HuH-7.5 (cell line): Measurements from ENCODE around the gene OAS1.
"Not testable (repeated sequence)": the region's sequence is repeated elsewhere in the genome, so short reads cannot be mapped to it uniquely, and the experiment has no call there.

Experiments used
- DNase-seq: peaks from one replicate; pipeline ENCODE4 v3.0.0; 2011; ENCODE audit warnings: low spot score

The OAS1 gene

DNA sequence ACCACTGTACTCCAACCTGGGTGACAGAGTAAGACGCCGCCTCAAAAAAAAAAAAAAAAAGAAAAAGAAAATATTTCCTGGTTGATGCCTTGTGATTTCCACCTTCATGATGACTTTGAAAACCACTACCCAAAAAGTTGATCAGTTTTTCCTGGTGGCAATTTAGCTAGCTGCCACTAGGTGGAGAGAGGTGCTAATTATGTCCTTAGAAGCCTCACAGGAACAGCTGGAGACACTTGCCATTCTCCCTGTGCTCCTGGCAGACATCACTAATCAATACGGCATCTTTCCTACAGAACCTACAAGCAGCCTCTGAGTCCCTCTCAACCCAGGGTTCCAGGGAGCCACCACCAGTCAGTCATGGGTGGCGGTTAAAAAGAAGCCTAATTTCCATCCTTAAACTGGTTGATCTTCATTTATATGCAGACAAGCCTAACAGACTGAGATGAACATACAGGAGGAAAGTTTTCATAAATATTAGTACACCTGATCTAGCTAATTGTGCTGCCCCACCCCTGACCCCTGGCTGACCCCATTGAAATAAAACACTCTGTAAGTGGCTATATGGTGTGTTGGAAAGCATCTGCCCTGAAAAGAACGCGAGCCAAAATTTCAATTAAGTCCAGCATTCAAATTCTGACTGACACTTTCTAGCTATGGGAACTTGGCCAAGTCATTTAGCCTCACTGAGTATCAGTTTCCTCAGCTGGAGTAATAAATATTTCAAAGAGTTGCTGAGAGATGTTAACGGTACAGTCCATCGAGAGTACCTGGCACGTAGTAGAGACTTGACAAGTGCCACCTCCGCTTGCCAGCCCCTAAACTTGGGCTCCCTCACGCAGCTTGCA lies 6.2 kb upstream of the OAS1 start:
- DNase-seq = peak; percentile 21

DNA sequence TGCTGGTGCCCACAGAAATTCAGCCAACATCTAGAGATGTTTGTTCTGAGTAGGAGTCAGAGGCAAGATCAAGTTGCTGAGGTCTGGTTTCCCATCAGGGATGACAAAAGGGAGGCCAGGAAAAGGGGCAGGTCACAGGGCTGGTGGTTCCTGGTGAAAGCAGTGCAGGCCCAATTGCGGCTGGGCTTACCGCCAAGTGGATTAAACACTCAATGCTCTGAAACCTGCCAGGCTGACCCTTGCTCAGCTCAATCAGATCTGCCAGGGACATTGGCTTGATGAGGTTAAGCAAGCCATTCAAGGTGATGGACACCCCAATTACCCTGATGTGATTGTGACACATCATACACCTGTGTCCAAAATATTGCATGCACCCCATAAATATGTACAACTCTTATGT lies 5.5 kb upstream of the OAS1 start:
- no peak for DNase-seq

DNA sequence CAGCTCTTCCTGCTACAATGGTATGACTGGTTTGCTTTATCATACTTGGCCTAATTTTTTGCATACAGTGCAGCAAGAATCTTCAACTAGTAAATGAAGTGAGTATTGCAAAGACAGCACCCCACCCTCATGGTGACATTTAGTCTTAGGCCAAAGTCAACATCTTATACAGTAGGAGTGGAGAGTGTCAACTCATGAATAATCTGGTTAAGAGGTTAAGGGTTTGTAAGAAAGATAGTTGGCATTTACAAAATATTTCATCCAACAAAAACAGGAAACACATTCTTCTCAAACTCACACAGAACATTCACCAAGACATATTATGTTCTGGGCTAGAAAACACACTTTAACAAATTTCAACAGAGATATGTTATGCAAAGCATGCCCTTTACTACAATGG lies 2.2 kb upstream of the OAS1 start:
- DNase-seq = no peak

DNA sequence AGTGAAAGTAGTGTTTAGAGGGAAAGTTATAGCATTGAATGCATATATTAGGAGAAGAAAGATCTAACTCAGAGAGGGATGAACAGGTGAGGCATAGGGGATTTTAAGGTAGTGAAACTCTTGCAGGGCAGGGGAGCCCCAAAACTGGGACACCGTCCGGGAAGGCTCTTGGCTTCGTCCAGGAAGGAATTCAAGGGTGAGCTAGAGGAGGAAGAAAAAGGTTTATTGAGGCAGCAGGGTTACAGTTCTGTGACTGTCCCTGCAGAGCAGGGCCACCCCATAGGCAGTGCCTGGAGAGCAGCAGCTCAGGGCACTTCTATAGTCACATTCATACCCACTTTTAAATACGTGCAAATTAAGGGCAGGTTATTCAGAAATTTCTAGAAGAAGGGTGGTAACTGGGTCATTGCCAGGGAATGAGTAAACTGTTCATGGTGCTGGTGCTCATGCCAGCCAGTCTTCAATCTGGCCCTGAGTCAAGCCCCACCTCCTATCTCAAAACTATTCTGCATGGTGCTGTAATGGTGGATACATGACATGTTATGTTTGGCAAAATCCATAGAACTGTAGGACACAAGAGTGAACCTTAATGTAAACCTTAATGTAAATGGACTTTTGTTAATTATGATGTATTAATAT lies 1.2 kb upstream of the OAS1 start:
- no peak for DNase-seq

DNA sequence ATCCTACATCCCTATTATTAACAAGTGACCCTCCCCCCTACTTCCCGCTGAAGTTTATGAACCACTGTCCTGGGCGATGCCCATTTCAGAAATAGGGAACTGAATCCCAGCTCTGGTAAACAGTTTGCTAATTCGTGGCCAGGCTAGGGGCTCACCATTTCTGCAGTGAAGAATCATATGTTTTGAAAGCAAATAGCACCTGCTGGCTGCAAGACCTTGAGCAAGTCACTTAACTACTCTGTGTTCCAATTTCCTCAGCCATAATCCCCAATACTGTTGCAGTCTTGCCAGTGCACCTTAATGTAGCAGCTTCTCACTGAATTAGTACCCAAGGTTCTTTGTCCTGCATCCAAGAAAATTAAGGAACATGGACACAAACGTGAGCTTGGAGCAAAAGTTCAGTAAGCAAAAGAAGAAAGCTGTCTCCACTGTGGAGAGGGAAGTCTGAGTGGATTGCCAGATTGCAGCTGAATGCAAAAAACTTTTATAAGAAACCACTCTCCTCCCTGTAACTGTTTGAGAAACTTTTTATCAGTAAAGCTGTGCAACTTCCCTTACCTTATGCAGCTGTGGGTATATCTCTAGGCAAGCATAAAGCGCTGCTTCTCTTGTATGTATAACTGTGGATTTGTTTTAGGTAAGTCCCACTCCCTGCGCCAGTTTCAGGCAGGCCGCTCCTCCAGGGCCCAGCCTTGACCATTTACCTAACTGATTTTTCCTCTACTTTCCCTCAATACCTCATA lies 824 bp downstream of the OAS1 start:
- no peak for DNase-seq

DNA sequence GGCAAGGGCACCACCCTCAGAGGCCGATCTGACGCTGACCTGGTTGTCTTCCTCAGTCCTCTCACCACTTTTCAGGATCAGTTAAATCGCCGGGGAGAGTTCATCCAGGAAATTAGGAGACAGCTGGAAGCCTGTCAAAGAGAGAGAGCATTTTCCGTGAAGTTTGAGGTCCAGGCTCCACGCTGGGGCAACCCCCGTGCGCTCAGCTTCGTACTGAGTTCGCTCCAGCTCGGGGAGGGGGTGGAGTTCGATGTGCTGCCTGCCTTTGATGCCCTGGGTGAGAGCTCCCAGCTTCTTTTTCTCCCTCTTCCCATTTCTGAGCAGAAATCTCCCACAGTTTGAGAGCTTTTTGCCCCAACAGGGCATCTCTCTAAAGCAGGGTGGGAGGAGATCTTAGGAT lies 1.8 kb downstream of the OAS1 start:
- DNase-seq = no peak

DNA sequence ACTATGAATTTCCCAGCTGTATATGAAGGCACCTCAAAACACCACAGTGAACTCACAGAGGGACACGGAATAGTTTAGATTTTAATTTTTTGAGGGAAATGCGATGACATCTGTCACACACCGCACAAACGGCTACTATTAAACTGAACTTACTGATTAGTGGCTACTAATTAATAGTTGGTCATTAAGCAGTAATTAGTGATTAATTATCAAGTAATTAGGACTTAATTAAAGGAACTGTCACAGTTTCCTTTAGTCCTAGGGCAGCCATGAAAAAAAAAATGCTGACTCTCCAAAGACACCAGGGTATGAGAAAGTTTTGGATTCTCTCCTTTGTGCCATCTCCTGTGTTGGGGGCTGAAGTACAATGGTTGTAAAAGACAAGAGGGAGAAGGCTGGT lies 2.9 kb downstream of the OAS1 start:
- DNase-seq = no peak

DNA sequence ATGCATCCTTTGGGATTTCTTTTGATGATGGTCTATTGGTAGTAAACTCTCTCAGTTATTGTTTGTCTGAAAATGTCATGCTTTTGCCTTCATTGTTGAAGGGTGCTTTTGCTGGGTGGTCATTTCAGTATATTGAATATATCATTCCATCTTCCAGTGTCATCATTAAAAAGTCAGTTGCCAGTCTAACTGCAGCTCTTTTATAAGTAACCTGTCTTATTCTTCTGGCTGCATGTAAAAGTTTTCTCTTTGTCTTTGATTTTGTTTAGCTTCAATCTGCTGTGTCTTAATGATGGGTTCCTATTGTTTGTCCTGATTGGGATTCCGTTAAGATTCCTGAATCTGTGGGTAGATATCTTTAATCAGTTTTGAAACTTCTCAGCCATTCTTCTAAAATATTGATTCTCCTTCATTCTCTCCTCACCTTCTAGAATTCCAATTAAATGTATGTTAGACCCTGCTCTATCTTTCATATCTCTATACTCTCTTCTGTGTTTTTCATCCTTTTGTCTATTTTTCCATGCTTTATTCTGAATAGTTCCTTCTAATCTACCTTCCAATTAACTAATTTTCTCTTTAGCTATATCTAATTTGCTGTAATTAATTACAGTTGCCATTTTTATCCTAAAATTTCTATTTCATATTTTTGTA lies 6.4 kb downstream of the OAS1 start:
- DNase-seq = no peak

DNA sequence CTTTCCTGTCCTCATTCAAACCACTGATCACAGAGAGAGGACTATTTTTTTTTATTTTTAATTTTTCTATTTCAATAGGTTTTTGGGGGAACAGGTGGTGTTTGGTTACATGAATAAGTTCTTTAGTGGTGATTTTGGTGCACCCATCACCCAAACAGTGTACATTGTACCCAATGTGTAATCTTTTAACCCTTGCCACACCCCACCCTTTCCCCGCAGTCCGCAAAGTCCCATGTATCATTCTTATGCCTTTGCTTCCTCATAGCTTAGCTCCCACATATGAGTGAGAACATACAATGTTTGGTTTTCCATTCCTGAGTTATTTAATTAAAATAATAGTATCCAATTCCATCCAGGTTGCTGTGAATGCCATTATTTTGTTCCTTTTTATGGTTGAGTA lies 7.1 kb downstream of the OAS1 start:
- DNase-seq = not testable (repeated sequence)

DNA sequence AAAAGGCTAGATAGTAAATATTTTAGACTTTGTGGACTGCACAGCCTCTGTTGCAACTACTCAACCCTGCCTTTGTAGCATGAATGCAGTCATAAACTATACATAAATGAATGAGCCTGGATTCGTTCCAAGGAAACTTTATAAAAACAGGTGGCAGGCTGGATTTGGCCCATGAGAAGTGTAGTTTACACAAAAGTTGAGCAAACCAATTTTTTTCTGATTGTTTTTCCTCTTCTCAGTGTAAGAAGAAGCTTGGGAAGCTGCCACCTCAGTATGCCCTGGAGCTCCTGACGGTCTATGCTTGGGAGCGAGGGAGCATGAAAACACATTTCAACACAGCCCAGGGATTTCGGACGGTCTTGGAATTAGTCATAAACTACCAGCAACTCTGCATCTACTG lies 9.5 kb downstream of the OAS1 start:
- DNase-seq = no peak

DNA sequence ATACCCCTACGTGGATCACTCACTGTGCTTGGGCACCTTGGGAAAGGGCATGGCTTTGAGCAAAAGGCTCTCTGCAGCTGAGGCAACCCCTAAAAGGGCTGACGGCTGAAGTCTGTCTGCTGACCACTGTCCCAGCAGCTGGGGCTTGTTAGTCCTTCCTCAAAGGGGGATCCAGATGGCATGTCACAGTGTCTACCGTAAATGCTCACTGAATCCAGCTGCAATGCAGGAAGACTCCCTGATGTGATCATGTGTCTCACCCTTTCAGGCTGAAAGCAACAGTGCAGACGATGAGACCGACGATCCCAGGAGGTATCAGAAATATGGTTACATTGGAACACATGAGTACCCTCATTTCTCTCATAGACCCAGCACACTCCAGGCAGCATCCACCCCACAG lies 12.4 kb downstream of the OAS1 start:
- DNase-seq = no peak

DNA sequence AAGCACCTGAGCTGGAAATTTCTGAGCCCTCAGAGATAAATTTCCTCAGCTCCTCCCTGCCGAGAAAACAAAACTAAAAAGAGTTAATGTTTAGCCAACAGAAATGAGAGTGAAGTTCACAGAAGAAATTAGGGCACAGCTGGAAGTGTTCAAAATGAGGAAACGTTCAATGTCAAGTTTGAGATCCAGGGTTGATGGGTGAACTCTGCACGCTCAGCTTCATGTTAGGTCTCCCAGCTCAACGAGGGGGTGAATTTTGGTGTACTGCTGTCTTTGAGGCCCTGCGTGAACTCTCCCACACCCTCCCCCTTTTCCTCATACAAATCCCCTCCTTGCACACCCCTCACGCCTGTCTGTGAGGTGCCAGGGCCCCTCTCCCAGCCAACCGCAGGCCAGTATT lies 18.2 kb downstream of the OAS1 start:
- DNase-seq = no peak

DNA sequence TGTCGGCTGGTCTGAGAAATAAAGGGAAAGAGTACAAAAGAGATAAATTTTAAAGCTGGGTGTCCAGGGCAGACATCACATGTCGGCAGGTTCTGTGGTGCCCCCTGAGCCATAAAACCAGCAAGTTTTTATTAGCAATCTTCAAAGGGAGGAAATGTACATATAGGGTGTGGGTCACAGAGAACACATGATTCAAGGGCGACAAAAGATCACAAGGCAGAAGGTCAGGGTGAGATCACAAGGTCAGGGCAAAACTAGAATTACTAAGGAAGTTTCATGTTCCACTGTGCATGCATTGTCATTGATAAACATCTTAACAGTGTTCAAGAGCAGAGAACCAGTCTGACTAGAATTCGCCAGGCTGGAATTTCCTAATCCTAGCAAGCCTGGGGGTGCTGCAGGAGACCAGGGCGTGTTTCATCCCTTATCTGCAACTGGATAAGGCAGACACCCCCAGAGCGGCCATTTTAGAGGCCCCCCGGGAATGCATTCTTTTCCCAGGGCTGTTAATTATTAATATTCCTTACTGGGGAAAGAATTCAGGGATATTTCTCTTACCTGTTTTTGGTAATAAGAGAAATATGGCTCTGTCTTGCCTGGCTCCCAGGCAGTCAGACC lies 19.8 kb downstream of the OAS1 start:
- not testable (repeated sequence) for DNase-seq

DNA sequence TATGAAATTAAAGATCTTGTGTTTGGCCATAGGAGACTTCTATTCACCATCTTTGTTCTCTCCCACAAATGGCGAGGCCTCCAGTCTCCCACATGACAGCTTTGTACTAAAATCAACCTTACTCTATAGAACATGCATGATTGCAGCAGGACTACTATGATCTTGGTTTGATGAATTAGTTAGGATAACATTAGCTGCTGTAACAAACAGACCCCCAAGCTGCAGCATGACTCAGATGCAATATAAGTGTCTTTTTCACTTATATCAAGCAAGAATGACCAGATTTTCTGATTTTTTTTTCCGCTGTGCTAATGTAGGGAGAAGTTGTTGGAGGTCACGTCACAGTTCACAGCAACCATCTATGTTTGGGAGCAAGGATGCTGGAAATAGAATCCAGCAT lies 20.7 kb downstream of the OAS1 start:
- DNase-seq = no peak

DNA sequence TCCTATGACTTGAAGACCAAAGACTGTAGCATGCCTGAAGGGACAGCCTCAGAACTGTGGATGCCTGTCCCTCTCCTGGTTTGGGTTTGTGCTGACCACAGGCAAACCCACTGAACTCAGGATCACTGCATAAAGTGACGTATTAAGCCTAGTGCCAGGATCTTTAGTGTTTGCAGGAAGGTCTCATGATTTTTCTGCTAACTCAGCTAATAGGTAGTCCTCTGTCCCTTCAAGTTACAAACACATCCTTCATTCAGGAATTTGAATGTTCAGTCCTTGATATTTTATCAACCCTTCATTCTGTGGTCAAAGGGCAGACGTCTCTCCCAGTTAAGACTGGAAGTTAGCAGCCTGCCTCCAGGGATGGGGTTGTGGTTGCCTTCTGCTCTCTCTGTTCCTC lies 21.2 kb downstream of the OAS1 start:
- no peak for DNase-seq

DNA sequence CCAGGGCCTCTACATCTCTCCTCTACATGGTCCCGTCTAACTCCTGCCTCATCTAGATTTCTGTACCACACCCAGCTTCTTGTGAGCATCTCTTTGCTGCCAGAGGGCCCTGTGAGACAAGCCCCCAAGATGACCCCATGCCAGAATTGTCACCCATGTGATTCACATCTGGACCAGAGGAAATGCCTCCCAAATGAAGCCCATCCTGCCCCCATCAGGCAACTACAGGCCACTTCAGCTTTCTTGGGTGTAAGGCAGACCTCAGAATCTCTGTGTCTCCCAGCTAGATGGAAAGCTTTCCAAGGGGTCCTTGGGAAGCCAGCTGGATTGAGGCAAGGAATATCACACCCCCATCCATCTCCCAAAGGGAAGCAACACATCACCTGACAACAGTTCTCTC lies 22.2 kb downstream of the OAS1 start:
- no peak for DNase-seq

DNA sequence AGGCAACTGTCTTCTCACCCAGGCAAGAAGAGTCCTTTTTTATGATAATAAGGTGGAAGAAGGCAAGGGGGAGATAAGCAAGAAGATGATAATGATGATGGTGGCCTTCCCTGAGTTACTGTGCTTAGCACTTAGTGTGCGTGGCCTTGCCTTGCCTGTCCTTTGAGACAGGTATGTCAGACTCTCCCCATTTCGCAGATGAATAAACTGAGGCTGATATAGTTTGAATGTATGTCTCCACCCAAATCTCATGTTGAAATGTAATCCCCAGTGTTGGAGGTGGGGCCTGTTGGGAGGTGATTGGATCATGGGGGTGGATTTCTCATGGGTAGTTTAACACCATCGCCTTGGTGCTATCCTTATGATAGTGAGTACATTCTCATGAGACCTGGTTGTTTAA lies 23.0 kb downstream of the OAS1 start:
- DNase-seq = no peak

DNA sequence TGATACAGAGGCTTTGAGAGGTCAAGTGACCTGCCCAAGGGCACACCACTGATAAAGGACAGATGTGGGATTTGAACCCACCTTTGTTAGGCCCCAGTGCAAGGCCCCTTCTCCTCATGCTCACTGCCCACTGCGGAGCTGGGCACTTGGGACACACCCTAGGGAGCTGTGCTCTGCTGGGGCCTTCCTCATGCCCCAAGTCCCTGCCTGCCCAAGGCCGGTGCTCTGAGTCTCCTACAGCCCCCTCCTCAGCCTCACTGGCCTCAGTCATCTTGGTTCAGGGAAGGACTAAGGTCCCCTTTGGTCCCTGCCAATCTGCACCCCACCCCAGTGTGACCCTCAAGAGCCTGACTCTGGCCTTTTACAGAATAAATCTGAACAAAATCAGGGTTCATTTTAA lies 23.6 kb downstream of the OAS1 start:
- DNase-seq = no peak

DNA sequence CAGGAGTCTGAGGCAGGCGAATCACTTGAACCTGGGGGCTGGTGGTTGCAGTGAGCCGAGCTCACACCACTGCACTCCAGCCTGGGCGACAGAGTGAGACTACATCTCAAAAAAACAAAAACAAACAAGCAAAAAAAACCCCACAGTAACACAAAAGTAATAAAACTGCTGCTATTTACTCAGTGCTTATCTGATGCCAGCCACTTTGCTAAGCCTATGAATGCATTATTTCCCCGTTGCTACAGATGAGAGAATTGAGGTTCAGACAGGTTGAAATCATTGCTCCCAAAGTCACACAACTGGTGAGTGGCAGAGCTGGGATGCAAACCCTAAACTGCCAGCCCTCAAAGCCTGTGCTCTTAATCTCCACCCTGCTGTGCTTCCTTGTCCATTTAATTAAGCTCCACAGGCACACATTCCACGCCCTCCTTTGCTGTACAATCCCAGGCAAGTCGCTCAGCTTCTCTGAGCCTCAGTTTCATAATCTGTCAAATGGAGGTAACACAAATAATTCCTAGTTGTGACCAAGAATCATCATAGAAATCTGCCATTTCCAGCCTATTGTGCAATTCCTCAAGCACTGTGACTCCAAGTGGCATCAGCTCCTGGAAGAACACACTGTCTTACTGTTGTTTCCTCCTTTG lies 25.8 kb downstream of the OAS1 start:
- DNase-seq = no peak

DNA sequence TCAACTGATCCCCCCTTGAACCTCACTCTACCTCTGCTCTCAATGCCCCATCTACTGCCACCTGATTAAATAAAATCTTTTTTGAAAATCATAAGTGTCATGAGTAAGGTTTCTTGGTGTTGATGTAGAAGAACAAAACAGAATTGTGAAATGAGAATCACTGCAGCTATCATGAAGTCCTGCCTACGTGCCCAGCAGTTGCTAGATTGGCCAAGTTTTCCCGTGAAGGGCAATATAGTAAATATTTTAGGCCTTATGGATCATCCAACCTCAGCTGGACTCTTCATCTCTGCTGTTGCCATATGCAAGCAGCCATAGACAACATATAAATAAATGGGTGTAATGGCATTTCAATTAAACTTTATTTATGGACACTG lies 26.4 kb downstream of the OAS1 start:
- no peak for DNase-seq

DNA sequence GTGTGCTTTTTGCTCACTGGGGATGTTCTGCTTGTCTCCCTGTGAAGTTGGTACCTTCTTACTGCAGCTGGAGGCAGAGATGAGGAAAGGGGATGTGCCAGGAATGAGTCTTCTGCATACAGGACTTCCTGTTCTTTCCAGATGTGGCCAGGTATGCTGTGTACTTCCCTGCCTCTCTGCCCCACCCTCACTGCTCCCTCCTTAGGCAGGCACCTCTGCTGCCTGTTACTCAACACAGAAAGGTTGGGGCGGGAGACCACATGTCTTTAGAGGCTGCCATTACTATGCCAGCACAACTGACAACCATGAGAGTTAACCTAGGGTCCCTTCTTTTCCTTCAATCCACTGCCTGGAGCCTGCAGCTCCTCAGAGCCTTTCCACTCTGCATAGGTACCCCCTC lies 29.5 kb downstream of the OAS1 start:
- DNase-seq = no peak

DNA sequence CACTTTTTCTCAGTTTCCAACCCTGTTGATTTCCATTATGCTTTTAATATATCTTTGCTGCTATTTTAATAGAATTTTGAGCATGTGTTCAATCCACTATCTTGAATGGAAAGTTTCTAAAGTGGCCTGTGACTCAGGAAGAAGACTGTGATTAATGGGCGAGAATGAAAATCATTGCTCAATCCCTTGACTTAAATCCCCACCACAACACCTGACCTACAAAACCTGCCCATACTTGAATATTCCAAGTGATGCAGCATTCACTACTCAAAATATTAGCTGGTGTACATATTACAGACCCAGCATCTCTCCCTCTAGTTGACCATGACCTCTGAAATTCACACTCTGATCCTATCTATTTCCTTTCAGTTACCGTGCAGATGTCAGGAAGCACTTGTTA lies 30.2 kb downstream of the OAS1 start:
- DNase-seq = no peak
